GM23338 (cell line): Measurements from ENCODE around the gene TENM3. TPM values are rescaled to one million over a fixed set of nuclear protein-coding genes. Genes with fewer than 3 reads are reported as not detected.
A peak's percentile ranks its signal among the peaks of the same experiment; 100 is the strongest.

Experiments
- ATAC-seq: fragments of 200-7000 bp; cut with Tn5 transposase; 3 replicates; pipeline ENCODE4 v1.9.1; 2020
- DNase-seq: peaks from one replicate; pipeline ENCODE4 v3.0.0-alpha.2; 2015; ENCODE audit warnings: low spot score
- H2AFZ ChIP-seq: fragments of 200-600 bp; sonication (generic); 2 replicates; pipeline ENCODE4 v1.8.0; 2016; ENCODE audit warnings: antibody characterized with exemption, mild to moderate bottlenecking, moderate library complexity
- H3F3A ChIP-seq: fragments of 200-600 bp; sonication (generic); replicated peaks from 2 replicates; pipeline ENCODE4 v1.8.0; 2017; ENCODE audit warnings: antibody characterized with exemption, mixed run types, low read depth
- H3K27ac ChIP-seq: fragments of 200-600 bp; sonication (generic); 2 replicates; pipeline ENCODE4 v1.6.1; 2016; ENCODE audit warnings: low read depth
- H3K27me3 ChIP-seq: fragments of 200-600 bp; sonication (generic); 2 replicates; pipeline ENCODE4 v1.8.0; 2016; ENCODE audit warnings: mild to moderate bottlenecking, mixed run types, moderate library complexity; ENCODE audit not compliant: insufficient read depth
- H3K36me3 ChIP-seq: fragments of 200-600 bp; sonication (generic); 2 replicates; pipeline ENCODE4 v1.8.0; 2016; ENCODE audit warnings: mild to moderate bottlenecking; ENCODE audit not compliant: insufficient read depth
- H3K4me1 ChIP-seq: fragments of 200-600 bp; sonication (generic); 2 replicates; pipeline ENCODE4 v1.8.0; 2016; ENCODE audit warnings: mild to moderate bottlenecking, moderate library complexity; ENCODE audit not compliant: insufficient read depth
- H3K4me2 ChIP-seq: fragments of 200-600 bp; sonication (generic); 2 replicates; pipeline ENCODE4 v1.7.1; 2017; ENCODE audit warnings: mixed run types
- H3K4me3 ChIP-seq: fragments of 200-600 bp; sonication (generic); 2 replicates; pipeline ENCODE4 v1.6.1; 2016; ENCODE audit warnings: mixed run types
- H3K79me2 ChIP-seq: fragments of 200-600 bp; sonication (generic); replicated peaks from 2 replicates; pipeline ENCODE4 v1.8.0; 2017; ENCODE audit warnings: mild to moderate bottlenecking; ENCODE audit not compliant: insufficient read depth
- H3K9me2 ChIP-seq: fragments of 200-600 bp; sonication (generic); 2 replicates; pipeline ENCODE4 v1.8.0; 2017; ENCODE audit not compliant: insufficient read depth
- H4K20me1 ChIP-seq: fragments of 200-600 bp; sonication (generic); replicated peaks from 2 replicates; pipeline ENCODE4 v1.8.0; 2017; ENCODE audit warnings: mild to moderate bottlenecking; ENCODE audit not compliant: insufficient read depth
- H3K27ac Mint-ChIP-seq: 2 replicates; pipeline ENCODE4 v1.8.0; 2020; ENCODE audit warnings: inconsistent platforms, mild to moderate bottlenecking, moderate library complexity, mixed read lengths
- H3K27me3 Mint-ChIP-seq: 3 replicates; pipeline ENCODE4 v1.8.0; 2022; ENCODE audit warnings: low read depth, mild to moderate bottlenecking, moderate library complexity, mixed read lengths, inconsistent platforms; ENCODE audit not compliant: insufficient read depth, poor library complexity
- H3K36me3 Mint-ChIP-seq: 3 replicates; pipeline ENCODE4 v1.8.0; 2021; ENCODE audit warnings: low read depth, mild to moderate bottlenecking, inconsistent platforms, moderate library complexity, mixed read lengths
- H3K4me1 Mint-ChIP-seq: 3 replicates; pipeline ENCODE4 v1.8.0; 2020; ENCODE audit warnings: mild to moderate bottlenecking, inconsistent platforms, mixed read lengths
- H3K4me3 Mint-ChIP-seq: 3 replicates; pipeline ENCODE4 v1.8.0; 2021; ENCODE audit warnings: moderate library complexity, mild to moderate bottlenecking, inconsistent platforms, mixed read lengths
- H3K9me3 Mint-ChIP-seq: 3 replicates; pipeline ENCODE4 v1.8.0; 2020; ENCODE audit warnings: moderate library complexity, mild to moderate bottlenecking, inconsistent platforms, mixed read lengths
- CREB1 ChIP-seq: fragments of 250-450 bp; sonication (Bioruptor Pico); IDR thresholded peaks from 2 replicates; pipeline ENCODE4 v1.5.0; 2020; ENCODE audit warnings: low read depth, mild to moderate bottlenecking, moderate library complexity
- EZH2 ChIP-seq: fragments of 200-600 bp; sonication (generic); IDR thresholded peaks from one replicate; pipeline ENCODE4 v1.8.0; 2017; ENCODE audit warnings: antibody characterized with exemption, mild to moderate bottlenecking, low read depth; ENCODE audit not compliant: unreplicated experiment
- JUNB ChIP-seq: IDR thresholded peaks from one replicate; pipeline ENCODE4 v1.6.1; 2016; ENCODE audit warnings: antibody characterized with exemption; ENCODE audit not compliant: unreplicated experiment
- NANOG ChIP-seq: IDR thresholded peaks from 2 replicates; pipeline ENCODE4 v1.6.1; 2016; ENCODE audit warnings: antibody characterized with exemption, borderline replicate concordance
- STAT1 ChIP-seq: IDR thresholded peaks from one replicate; pipeline ENCODE4 v1.6.1; 2016; ENCODE audit warnings: antibody characterized with exemption; ENCODE audit not compliant: unreplicated experiment
- ZNF114 ChIP-seq: fragments of 250-450 bp; sonication (Bioruptor Pico); IDR thresholded peaks from 2 replicates; pipeline ENCODE4 v1.5.0; 2020; ENCODE audit warnings: mild to moderate bottlenecking, moderate library complexity
- ZNF331 ChIP-seq: fragments of 250-450 bp; sonication (Bioruptor Pico); IDR thresholded peaks from 2 replicates; pipeline ENCODE4 v1.5.0; 2020; ENCODE audit warnings: low read depth, mild to moderate bottlenecking, moderate library complexity
- ZNF462 ChIP-seq: fragments of 250-450 bp; sonication (Bioruptor Pico); IDR thresholded peaks from 2 replicates; pipeline ENCODE4 v1.5.0; 2020; ENCODE audit warnings: mild to moderate bottlenecking, moderate library complexity
- polyA plus RNA-seq: library from polyadenylated mRNA; unstranded; fragments of >200 nt; fragmentation: Nextera tagmentation; extraction: Ambion mirVana; gene quantifications from 2 replicates; pipeline ENCODE4 v1.2.1, GENCODE V29; 2016
- total RNA-seq: library from RNA; depleted of rRNA; stranded (reverse); fragments of >200 nt; shearing (Covaris generic); gene quantifications from 2 replicates; pipeline ENCODE4 v1.2.3, GENCODE V29; 2014
- TF ChIP-seq, protein P1 (sequence below): IDR thresholded peaks from 2 replicates; pipeline ENCODE4 v1.6.1; 2016; ENCODE audit warnings: antibody characterized with exemption

TENM3 gene
- total and polyA plus RNA-seq, 2 experiments from 2014 or later, result 22.2 to 128 TPM

DNA sequence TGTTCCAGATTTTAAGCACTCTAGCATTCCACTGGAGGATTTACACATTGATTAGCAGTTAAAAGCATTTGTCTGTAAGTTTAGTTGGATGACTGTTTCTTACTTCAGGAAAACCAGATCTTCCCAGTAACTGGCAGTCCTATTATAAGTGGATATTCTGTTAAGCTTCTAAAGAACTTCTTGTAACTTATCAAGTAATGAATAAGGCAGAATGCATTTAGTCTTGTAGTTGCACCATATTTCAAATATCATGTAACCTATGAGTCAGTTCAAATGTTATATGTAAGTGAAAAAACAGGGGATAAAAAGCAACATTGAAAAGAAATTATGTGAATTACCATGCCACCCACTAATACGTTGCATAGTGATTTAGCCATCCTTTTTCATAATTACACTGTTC lies 30.2 kb upstream of the TENM3 start (continued):
- TF ChIP-seq ZNF462 (CRISPR knock-in tag) (no peak), JUNB (no peak), EZH2 (no peak), ZNF331 (CRISPR knock-in tag) (no peak), CREB1 (no peak)

- no peak overlapping the region for H3K4me2 ChIP-seq
- no peaks in the 10 kb centered on the region for H3K27me3 ChIP-seq
- H3K36me3 ChIP-seq, result no peaks in the 10 kb centered on the region
- no peak overlapping the region for H2AFZ ChIP-seq
- Mint-ChIP-seq H3K27me3 (peaks cover 3% of the 10 kb centered on the region), H3K4me3 (no peak overlapping the region), H3K36me3 (no peaks in the 10 kb centered on the region), H3K4me1 (peaks cover 24% of the 10 kb centered on the region), H3K9me3 (no peaks in the 10 kb centered on the region; the same call in 2 of the 3 replicates), H3K27ac (0 out of 2 replicates have a peak overlapping the region, but pooled peaks have one; percentile 44)
- H3K9me2 ChIP-seq, result no peaks in the 10 kb centered on the region
- no peak overlapping the region for H3K4me3 ChIP-seq
- H4K20me1 ChIP-seq, result no peaks in the 10 kb centered on the region
- H3K27ac ChIP-seq, result no peak overlapping the region
- ATAC-seq (no peak), DNase-seq (no peak)
- peaks cover 8% of the 10 kb centered on the region; the same call in 1 of the 2 replicates for H3K4me1 ChIP-seq
- H3F3A ChIP-seq, result no peaks in the 10 kb centered on the region
- no peaks in the 10 kb centered on the region for H3K79me2 ChIP-seq
- TF ChIP-seq ZNF114 (CRISPR knock-in tag) (no peak), ZNF462 (CRISPR knock-in tag) (no peak), EZH2 (no peak), JUNB (no peak), NANOG (no peak), STAT1 (no peak), ZNF331 (CRISPR knock-in tag) (no peak)
- TF ChIP-seq, protein P1, sequence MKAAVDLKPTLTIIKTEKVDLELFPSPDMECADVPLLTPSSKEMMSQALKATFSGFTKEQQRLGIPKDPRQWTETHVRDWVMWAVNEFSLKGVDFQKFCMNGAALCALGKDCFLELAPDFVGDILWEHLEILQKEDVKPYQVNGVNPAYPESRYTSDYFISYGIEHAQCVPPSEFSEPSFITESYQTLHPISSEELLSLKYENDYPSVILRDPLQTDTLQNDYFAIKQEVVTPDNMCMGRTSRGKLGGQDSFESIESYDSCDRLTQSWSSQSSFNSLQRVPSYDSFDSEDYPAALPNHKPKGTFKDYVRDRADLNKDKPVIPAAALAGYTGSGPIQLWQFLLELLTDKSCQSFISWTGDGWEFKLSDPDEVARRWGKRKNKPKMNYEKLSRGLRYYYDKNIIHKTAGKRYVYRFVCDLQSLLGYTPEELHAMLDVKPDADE, result no peak
Observed at GRCh38 chr4:182215148-182215547, 28.1 kb upstream of the TENM3 start.
